Activated CD8-positive, alpha-beta T cell treated with anti-CD3 and anti-CD28 coated beads for 36 hours (primary cell): ENCODE measurements around the gene TOM1L2. TPM values are rescaled to one million over a fixed set of nuclear protein-coding genes. Genes with fewer than 3 reads are reported as not detected.
A peak's percentile ranks its signal among the peaks of the same experiment; 100 is the strongest.
"Not testable (repeated sequence)": the region's sequence is repeated elsewhere in the genome, so short reads cannot be mapped to it uniquely, and the experiment has no call there.

Experiments
- ATAC-seq: fragments of 200-7000 bp; cut with Tn5 transposase; one replicate; pipeline ENCODE4 v1.10.0; 2021; ENCODE audit warnings: mild to moderate bottlenecking, moderate library complexity
- CTCF ChIA-PET: fragments of 350-600 bp; sonication (Branson Sonifier 250); formaldehyde crosslinking; loops from one replicate; lab custom pipeline; 2021; ENCODE audit warnings: antibody characterized with exemption; lab: Charles Lee
- POLR2A ChIA-PET: fragments of 350-600 bp; sonication (Branson Sonifier 250); formaldehyde crosslinking; loops from one replicate; lab custom pipeline; 2021; ENCODE audit warnings: antibody characterized with exemption; lab: Charles Lee
- DNase-seq: peaks from one replicate; pipeline ENCODE4 v3.0.0-alpha.2; 2020
- H3K27ac Mint-ChIP-seq: one replicate; pipeline ENCODE4 v1.8.0; 2021; ENCODE audit warnings: mild to moderate bottlenecking, mixed read lengths
- H3K27me3 Mint-ChIP-seq: one replicate; pipeline ENCODE4 v1.8.0; 2021; ENCODE audit warnings: mixed read lengths
- H3K36me3 Mint-ChIP-seq: one replicate; pipeline ENCODE4 v1.8.0; 2021; ENCODE audit warnings: low read depth, mixed read lengths
- H3K4me1 Mint-ChIP-seq: one replicate; pipeline ENCODE4 v1.8.0; 2021; ENCODE audit warnings: low read depth, mixed read lengths
- H3K4me3 Mint-ChIP-seq: one replicate; pipeline ENCODE4 v1.8.0; 2021; ENCODE audit warnings: mild to moderate bottlenecking, moderate library complexity, mixed read lengths
- H3K9me3 Mint-ChIP-seq: one replicate; pipeline ENCODE4 v1.8.0; 2021; ENCODE audit warnings: mixed read lengths
- CTCF ChIP-seq: fragments of 200-600 bp; IDR thresholded peaks from one replicate; pipeline ENCODE4 v1.8.0; 2022; ENCODE audit warnings: antibody characterized with exemption, mild to moderate bottlenecking
- intact Hi-C: fragments of 100-400 bp; cut with micrococcal nuclease; formaldehyde crosslinking; loops from one replicate; pipeline ENCODE4 v1.10.0; 2022
- total RNA-seq, 2 experiments: library from RNA; stranded (reverse); gene quantifications; one replicate each; pipeline ENCODE4 v1.2.3, GENCODE V29; 2021

Gene TOM1L2
- total RNA-seq, 2 experiments from 2014 or later: 10.3 to 10.8 TPM

GRCh38 chr17:17919169-17920107 lies 52.8 kb downstream of the TOM1L2 start:
- no peaks in the 10 kb centered on the region for H3K36me3 Mint-ChIP-seq
- peaks cover 15% of the 10 kb centered on the region for H3K4me1 Mint-ChIP-seq
- H3K4me3 Mint-ChIP-seq: no peak overlapping the region
- DNase-seq (peak; percentile 82), ATAC-seq (peak; percentile 94)
- no peak overlapping the region for H3K27ac Mint-ChIP-seq
- ChIA-PET POLR2A (no interaction called here), CTCF (interaction anchor here (0.6 to 3.8 kb wide), 57 partner anchors 9 to 277 kb away, joined by 3 to 27 read pairs (median 4); partner anchors contain the start of genes DRC3, RAI1 and TOM1L2)
- H3K27me3 Mint-ChIP-seq: no peaks in the 10 kb centered on the region
- H3K9me3 Mint-ChIP-seq: no peaks in the 10 kb centered on the region
- peak; percentile 73 for TF ChIP-seq CTCF
- intact Hi-C loops: no loop called here

GRCh38 chr17:17917394-17917793 lies 54.8 kb downstream of the TOM1L2 start:
- intact Hi-C loops: no loop called here
- Mint-ChIP-seq H3K36me3 (no peaks in the 10 kb centered on the region), H3K27ac (no peak overlapping the region), H3K4me1 (peaks cover 22% of the 10 kb centered on the region), H3K4me3 (no peak overlapping the region), H3K9me3 (no peaks in the 10 kb centered on the region), H3K27me3 (no peaks in the 10 kb centered on the region)
- ChIA-PET CTCF (interaction anchor here (0.8 to 3.8 kb wide), 6 partner anchors 15 to 117 kb away, joined by 3 to 27 read pairs (median 20); no protein-coding TSS in a partner anchor), POLR2A (interaction anchor here (0.8 to 1.0 kb wide), 2 partner anchors 37 to 86 kb away, joined by 3 read pairs; no protein-coding TSS in a partner anchor)
- DNase-seq (no peak), ATAC-seq (no peak)
- no peak for TF ChIP-seq CTCF

- ChIA-PET CTCF (no interaction called here), POLR2A (interaction anchor here (1.1 kb wide), 1 partner anchor 203 kb away, joined by 3 read pairs; no protein-coding TSS in a partner anchor)
- Mint-ChIP-seq H3K9me3 (no peaks in the 10 kb centered on the region), H3K4me1 (peaks cover 16% of the 10 kb centered on the region), H3K4me3 (no peak overlapping the region), H3K27ac (no peak overlapping the region), H3K27me3 (no peaks in the 10 kb centered on the region), H3K36me3 (no peaks in the 10 kb centered on the region)
- no peak for DNase-seq
- intact Hi-C loops: no loop called here
- TF ChIP-seq CTCF: no peak
- no peak for ATAC-seq
Observed at GRCh38 chr17:17915183-17915582, 57.0 kb downstream of the TOM1L2 start.

GRCh38 chr17:17913695-17914332 lies 58.4 kb downstream of the TOM1L2 start:
- intact Hi-C loops: no loop called here
- TF ChIP-seq CTCF: no peak
- Mint-ChIP-seq H3K4me1 (peaks cover 8% of the 10 kb centered on the region), H3K36me3 (no peaks in the 10 kb centered on the region), H3K4me3 (no peak overlapping the region), H3K9me3 (no peaks in the 10 kb centered on the region), H3K27ac (no peak overlapping the region), H3K27me3 (no peaks in the 10 kb centered on the region)
- ChIA-PET POLR2A (no interaction called here), CTCF (interaction anchor here (0.9 to 1.1 kb wide), 4 partner anchors 9 to 113 kb away, joined by 3 to 4 read pairs (median 4); no protein-coding TSS in a partner anchor)
- DNase-seq (peak; percentile 72), ATAC-seq (peak; percentile 100)

- intact Hi-C loops, H3K27ac Mint-ChIP-seq, POLR2A ChIA-PET, H3K27me3 Mint-ChIP-seq, H3K4me1 Mint-ChIP-seq, H3K36me3 Mint-ChIP-seq, H3K4me3 Mint-ChIP-seq, ATAC-seq, DNase-seq, H3K9me3 Mint-ChIP-seq, CTCF ChIA-PET: not testable (repeated sequence)
Observed at GRCh38 chr17:17912336-17912735, 59.9 kb downstream of the TOM1L2 start.
